HG03378 (cell line): ENCODE data around the gene ANKRD29.

ENCODE experiments used
- ATAC-seq: cut with Tn5 transposase; IDR thresholded peaks from one replicate; pipeline ENCODE4 v1.9.1; 2021; ENCODE audit warnings: mild to moderate bottlenecking, moderate library complexity; ENCODE audit not compliant: unreplicated experiment

Gene ANKRD29

DNA sequence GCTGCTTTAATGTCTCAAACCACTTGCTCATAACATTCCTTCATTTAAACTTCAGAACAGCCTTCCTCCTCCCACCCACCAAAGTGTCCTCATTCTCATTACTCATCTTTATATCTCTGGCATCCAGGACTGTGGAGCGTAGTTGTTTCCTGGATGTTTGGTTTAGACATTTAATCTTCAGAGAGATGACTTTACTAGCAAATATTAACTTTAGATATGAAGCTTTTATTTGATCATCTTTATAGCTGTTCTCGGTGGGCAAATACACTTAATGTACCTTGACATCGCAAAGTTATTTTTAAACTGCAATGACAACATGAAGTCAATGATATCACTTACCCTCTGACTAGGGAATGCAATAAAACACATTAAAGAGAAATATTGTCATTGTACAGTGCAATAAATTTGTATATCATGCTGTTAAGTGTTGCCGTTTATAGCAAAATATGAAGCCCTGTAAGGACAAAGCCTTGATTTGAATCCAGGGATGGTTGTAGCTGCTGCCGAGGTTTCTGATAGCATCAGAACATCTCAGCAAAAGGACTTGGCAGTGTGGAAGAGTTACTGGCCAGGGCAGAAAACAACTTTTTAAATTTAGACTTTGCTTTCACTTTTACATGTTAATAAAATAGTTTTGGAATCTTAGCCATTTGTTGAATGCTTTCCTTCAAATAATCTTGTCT lies 21.9 kb upstream of the ANKRD29 start:
- ATAC-seq, result no peak

DNA sequence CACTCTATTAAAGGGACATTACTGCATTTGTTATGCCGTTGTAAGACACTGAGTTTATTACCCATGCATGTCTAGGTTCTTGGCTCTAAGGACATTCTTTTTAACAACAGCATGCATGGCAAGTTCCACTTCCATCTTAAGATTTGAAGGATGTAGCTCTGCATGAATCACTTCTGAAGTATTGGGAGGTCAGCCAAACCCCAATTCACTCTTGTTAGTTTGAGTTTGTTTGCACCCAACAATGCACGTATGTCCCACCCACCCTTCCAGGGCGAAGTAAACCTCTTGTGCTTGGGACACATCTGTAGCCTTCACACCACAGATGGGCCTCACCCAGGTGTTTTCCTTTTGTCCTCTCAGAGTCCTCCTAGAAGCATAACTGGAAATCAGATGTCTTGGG lies 21.0 kb upstream of the ANKRD29 start:
- ATAC-seq, result no peak

DNA sequence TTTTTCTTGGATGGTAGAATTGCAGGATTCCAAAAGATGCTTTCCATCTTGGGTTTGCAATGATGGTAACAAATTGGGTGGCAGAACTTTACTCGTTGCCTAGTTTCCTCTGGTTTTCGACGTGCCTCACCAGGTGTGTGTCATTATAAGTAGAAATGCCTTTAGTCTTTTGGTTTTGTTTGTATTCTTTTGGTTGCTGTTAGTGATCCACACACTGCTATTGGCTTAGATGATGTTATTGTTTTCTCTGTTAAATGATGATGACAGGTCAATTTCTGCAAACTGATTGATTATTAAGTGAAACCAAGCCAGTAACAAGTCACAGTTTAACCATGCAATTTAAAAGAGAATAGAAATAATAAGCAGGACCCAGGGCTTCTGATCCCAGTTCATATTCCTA lies 20.4 kb upstream of the ANKRD29 start:
- no peak for ATAC-seq

DNA sequence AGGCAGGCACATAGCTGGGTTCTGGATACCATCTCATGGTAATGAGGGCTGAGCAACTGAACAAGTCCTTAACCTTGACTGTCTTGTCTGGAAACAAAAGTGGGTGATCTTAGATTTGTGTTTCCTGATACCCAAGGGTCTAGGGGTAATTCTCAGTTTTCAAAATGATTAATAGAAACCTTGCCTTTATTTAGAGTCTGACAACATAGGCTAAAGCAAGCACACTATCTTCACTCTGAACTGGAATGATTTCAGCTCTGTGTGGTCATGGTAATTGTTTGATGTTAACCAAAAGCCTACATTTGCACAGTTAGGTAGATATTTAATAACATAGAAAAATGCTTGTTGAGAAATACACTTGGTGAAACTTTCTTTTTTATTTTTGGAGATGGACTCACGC lies 19.8 kb upstream of the ANKRD29 start:
- peak; percentile 75 for ATAC-seq

DNA sequence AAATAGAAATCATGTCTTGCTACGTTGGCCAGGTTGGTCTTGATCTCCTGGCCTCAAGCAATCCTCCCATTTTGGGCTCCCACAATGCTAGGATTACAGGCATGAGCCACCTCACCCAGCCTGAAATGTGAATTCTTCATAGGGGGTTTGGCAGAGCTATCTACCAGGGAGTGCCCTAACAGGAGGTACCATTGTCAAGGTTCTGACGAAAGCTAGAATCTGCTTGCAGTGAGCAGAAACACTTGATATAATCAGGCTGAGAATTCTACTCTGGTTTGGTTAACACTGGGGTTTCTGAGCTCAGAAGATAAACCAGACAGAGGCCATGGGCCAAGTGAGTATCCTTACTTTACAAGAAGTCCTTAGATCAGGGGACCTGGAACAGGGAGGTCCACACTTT lies 19.3 kb upstream of the ANKRD29 start:
- peak; percentile 20 for ATAC-seq

DNA sequence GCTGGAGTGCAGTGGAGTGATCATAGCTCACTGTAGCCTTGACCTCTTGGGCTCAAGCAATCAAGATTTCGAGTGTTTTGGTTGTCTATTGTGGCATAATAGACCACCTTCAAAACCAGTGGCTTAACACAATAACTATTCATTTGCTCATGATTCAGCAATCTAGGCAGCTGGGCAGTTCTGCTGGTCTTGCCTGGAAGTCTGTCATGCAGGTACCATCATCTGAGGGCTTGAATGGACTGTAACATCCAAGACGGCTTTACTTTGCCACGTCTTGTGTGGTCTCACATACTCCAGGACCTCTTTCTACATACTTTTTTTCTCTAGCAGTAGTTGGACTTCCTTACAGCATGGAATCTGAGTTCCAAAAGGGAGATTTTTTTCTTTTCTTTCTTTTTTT lies 13.2 kb upstream of the ANKRD29 start:
- no peak for ATAC-seq

DNA sequence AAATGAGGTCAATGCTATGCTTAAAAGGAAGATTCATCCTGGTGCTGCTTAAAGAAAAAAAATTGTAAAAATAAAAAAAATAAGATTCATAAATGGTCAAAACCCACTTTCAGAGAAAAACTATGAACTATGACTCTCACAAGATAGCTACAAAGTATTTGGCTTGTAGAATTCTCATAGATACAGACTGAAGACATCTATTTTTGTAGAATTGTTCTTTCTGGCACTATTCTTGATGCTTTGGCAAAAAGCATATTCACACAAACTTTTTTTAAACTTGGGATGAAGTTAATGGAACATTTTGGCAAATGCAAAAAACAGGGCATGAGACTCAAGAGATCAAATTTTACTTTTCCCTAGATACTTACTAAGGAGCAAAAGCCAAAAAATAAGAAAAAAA lies 12.5 kb upstream of the ANKRD29 start:
- ATAC-seq, result no peak

DNA sequence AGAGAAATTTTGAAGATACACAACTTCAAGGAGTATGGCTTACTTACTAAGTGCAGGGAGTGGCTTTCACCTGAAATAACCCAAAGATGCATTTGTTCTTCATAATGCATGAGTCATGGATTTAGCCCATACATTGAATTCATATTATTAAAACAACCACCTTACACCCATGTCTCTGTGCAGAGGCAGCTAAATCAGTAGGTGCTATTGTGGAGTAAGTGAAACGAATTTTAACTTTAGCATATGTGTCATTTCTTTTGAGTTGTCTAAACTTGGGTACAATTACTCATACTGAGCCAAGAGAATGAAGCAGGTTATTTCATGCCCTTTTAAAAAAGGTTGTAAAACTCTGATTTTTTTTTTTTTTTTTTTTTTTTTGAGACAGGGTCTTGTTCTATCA lies 11.0 kb upstream of the ANKRD29 start:
- ATAC-seq, result no peak

DNA sequence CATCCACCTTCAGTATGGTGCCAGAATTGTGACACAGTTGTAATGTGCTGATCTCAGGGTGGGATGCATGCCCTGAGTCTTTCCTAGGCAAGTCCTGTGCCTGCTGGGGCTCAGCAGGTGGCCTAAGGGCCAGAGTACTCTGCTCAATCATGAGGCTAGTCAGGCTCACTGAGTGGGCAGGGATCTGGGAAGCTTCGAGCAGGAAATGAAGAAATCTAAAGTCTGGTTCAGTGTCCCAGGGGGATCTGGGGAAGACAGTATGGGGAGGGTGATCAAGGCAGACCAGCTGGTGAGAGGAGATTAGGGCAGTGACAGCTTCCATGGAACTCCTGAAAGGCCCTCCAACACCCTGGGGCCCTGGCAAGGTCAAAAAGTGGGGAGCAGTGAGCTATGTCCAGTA lies 8.9 kb upstream of the ANKRD29 start:
- no peak for ATAC-seq

DNA sequence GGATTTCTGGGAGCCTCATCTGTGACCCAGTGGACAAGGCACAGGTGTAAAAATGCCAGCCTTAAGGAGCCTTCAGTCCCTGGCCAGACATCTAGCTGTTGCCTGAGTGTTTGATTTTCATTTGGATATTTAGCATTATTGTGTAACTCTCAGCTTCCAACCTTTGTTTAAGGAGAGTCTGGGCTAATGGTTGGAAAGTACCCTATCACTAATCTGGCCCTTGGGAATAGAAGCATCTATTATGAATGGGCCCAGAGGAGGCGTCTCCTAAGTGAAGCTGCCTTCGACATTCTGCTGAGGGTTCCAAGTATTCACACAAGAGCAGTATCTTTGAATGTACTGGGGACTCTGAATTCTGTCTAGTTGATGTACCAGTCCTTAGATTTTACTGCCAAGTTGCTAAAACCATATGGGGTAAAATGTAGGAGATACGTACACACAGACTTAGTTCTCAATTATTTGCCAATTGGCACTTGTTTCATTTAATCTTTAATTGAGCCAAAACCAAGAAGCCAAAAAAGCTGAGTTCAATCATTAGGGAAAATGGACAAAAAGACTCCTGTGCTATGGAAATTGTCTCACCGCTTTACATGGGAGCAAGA lies 7.2 kb upstream of the ANKRD29 start:
- no peak for ATAC-seq

DNA sequence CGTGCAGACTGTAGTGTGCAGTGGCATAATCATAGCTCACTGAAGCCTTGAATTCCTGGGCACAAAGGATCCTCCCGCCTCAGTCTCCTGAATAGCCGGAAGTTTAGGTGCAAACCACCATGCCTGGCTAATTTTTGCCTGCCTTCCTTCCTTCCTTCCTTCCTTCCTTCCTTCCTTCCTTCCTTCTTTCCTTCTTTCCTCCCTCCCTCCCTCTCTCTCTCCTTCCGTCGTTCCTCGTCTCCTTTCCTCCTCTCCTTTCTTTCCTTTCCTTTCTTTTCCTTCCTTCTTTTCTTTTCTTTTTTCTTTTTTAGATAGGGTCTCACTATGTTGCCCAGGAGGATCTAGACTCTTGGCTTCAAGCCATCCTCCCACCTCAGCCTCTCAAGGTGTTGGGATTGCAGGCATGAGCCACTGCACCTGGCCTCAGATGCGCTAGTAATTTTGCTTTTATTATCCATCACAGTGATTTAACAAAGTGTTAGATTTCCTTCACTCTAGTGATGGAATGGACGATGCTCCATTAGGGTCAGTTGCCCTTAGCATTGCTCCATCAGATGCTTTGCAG lies 6.6 kb upstream of the ANKRD29 start:
- no peak for ATAC-seq

DNA sequence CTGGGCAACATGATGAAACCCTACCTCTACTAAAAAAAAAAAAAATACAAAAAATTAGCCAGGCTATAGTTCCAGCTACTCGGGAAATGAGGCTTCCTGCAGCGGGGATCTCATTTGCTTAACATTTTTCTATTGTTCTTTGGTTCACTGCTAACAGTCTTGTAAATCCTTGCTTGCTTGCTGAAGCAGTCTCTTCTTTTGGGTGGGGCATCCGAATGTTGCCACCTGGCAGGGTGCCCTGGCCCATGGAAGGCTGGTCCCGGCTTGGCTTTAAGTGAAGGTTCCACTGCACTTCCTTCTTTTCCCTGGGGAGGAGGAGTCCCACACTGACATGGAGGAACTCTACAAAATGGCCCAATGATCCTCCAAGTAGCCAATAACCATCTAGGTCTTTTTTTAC lies 6.0 kb upstream of the ANKRD29 start:
- ATAC-seq, result no peak

DNA sequence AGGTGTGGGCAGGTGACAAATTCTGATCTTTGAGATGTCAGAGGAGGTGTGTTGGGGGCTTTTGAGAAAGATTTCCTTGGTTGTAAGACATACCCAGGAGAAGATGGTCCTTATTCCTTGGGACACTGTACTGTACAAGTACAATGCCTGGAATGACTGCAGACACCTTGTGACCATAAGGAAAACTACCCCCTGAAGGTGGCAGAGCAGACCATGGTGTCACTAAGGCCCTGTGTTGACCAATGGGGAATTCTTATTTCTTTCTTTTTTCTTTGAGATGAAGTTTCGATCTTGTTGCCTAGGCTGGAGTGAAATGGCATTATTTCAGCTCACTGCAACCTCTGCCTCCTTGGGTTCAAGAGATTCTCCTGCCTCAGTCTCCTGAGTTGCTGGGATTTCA lies 4.4 kb upstream of the ANKRD29 start:
- ATAC-seq, result no peak

DNA sequence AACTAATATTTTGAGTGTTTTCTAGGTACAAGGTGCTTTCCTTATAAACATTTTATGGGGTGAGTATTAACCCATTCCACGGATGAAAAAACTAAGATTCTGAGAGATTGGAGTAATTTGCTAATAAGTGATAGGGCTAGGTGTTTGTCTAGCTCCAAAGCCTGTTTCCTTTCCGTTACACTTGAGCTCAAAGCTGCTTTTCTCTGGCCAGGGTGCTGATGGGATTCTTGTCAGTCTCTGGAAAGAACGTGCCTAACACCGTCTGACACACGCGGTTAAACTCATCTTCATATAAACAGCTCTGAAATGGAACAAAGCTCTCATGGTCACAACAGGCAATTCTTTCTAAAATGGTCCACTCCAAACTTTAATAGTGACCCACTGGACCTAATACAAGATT lies 2.0 kb upstream of the ANKRD29 start:
- no peak for ATAC-seq

DNA sequence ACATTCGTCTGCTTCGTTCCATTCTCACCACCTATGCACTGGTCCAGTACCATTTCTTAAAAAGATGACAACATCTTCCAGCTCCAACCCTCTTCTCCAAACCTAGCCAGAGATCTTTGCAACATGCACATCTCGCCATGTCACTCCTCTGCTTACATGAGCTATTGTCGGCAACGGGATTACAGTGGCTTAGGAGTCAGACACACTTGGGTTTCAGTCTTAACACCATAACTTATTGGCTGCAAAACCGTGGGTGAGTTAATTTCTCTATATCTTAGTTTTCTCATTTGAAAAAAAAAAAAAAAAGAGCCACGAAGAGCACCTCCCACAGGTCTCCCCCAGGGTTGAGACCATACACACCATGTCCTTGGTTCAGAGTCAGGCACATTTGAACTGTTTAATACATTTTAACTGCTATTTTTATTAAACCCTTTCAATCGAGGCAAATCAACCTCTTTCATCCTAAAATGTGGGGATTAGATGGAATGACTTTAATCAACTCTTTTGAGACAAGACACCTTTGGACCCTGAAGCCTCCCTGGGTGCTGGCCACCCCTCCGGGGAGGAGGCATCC lies 889 bp downstream of the ANKRD29 start:
- no peak for ATAC-seq

DNA sequence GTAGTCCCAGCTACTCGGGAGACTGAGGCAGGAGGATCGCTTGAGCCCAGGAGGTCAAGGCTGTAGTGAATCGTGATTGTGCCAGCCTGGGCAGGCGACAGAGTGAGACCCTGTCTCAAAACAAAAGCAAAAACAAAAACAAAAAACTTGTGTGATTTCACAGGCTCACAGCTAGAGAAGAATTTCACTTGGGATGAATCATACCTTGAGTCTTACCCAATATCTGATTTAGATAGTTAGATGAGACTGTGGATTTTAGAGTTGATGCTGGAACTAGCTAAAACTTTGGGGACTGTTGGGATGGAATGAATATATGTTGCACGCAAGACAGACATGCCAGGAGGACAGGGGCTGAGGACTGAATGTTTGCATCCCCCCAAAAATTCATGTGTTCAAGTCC lies 4.4 kb downstream of the ANKRD29 start:
- no peak for ATAC-seq

DNA sequence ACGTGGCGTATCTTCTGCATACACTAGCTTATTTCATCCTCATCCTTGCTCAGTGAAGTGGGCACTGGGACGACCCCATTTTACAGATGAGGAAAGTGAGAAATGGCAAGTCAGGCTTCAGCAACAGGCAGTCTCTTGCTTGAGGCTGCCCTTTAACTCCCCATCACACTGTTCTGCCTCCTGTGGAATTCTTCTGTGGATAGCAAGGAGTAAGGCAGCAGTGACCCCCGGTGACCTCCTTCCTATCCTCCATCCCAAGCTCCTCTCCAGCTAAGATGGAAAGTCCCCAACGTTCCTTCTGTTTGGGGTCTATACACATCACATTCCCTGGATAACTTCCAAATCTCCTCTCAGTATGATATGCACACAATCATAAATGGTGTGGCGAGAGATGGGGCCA lies 10.5 kb downstream of the ANKRD29 start:
- ATAC-seq, result no peak

DNA sequence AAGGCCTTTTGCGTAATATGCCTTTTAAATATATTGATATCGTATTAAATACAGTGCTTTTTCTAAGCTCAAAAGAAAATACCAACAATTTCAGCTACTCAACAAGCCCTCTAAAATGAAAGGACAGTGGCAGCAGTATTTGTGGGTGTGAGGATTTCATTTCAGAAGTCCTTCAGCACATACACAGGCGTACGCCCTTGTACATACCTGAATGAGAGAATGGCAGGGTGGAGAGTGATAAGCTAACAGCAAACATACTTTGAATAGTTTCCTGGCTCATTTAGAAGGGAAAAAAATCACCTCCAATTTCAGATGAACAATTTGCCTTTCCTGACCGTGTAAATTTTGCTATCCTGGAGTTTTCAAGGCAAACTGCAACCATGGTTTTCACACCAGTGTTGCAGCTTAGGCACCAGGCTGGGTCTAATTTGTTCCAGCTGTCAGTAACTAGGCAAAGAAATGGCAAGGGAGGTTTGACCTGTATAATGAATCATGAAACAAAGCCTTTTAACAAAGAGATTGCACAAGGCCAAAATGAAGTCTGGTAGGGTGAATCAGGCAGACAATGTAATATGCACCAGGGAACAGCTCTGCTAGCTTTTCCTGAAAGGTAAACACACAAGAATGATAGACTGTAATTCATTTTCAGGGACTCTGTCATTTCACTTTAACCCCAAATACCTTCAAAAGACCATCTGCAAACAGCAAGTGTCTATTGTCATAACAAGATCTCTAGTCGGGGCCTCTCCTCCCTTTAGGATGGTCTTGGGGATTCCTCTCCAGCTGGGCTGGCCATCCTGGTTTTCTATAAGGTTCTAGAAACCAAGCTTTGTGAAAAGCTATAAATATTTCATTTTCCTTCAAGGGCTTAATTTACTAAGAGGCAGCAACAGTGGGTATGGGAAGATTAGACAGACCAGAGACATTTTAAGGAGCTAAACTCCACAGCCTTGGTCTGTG lies 11.5 kb downstream of the ANKRD29 start:
- no peak for ATAC-seq

DNA sequence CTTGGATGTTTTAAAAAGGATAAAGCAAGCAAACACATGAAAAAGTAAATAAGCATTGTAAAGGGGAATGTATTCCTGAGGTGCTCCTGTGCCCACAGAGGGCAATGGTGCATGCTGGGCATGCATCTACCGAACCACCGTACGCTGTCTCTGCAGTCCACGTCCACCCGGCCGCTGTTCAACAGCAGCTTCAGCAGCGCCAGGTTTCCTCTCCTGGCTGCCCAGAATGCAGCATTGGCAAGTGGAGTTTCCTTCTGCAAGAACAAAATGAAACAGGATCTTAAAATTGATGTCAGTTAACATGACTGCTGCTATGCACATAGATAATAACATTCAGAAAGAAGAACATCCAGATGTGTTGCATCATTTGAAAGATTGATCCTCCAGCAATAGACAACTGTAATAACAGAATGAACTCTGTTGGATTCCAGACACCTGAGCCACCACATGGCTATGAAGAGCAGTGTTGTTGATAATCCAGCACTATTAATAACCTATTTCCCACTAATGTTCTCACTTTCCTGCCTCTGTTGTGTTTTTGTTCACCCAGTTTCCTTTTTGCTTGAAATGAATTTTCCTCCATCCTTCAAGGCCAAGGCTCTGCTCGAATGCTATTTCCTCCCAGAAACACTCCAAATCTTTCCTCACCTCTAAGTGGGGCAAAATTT lies 13.6 kb downstream of the ANKRD29 start:
- ATAC-seq, result no peak

DNA sequence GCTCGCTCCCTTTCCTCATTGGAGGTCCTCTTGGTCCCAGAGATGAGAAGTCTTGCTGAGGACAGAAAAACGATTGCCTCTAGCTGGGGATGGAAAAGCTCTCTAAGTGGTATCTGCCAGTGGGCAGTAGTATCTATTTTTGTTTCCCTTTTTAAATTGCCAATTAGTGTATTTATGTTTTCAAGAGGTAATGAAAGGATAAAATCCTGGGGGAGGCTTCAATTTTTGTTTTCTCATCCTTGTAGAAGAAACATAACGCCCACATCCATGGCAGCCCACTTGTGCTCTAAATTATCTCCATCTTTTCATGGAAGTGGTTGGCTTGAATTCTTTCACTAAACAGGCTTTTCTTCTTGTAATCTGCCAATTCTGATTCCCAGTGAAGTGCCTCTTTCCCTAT lies 14.3 kb downstream of the ANKRD29 start:
- no peak for ATAC-seq

DNA sequence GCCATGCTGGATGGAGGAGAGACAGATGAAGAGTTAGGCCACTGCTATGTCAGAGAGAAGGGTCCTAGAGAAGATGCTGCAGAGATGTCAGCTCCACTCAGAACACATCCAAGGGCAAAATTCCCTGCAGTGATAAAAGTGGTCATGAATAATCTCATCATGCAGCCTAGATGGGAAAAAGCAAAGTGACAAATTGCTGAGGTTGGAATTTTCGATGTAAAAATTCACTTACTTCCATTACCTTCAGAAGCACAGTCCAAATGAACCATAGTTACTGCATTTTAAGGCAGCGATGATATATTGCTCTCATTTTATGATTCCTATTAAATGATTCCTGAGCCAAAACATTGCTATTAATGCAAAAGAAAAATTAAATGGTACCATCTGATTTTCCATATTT lies 16.4 kb downstream of the ANKRD29 start:
- ATAC-seq, result no peak
